Endothelial cell of hepatic sinusoid (primary cell): ENCODE data around the gene SNRPA.
"Not testable (repeated sequence)": the region's sequence is repeated elsewhere in the genome, so short reads cannot be mapped to it uniquely, and the experiment has no call there.

ENCODE experiments used
- in situ Hi-C: cut with HindIII; loops from 2 replicates; pipeline ENCODE4 v1.10.0; 2017; ENCODE audit warnings: low sequenced_read_pairs

Gene SNRPA

DNA sequence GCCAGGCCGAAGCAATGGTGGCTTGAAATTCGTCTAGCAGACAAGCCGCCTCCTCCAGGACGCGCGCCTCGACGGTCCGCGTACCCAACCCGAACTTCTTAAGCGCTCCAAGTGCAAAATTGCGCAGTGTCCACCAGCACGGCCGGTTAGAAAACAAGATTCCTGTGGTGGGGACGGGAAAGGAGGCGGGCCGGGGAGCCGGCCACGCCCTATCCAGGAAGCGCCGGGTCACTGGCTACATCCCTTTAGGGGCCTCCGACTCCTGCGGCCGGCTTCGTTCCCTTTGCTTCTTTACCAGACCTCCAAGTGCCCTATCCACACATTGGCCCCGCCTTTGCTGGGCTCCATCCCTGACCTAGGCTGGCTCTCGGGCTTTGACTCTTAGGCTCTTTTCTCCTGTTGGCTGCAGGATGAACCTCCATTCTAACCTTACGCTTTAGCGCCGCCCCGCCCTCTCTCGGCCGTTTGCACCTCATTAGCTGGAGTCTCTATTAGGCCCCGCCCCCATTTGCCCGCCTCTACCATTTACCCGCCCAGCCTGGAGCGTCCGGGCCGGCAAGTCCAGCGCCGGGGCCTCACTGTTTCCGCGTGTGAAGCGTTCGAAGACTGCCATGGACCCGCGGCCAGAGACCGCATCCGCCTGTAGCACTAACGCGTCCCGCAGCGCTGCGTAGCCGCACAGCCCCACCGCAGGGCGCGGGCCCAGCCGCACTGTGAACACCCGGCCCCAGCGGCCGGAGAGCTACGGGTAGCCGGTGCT is 59.8 kb downstream of the SNRPA start:
- in situ Hi-C loops: not testable (repeated sequence)

DNA sequence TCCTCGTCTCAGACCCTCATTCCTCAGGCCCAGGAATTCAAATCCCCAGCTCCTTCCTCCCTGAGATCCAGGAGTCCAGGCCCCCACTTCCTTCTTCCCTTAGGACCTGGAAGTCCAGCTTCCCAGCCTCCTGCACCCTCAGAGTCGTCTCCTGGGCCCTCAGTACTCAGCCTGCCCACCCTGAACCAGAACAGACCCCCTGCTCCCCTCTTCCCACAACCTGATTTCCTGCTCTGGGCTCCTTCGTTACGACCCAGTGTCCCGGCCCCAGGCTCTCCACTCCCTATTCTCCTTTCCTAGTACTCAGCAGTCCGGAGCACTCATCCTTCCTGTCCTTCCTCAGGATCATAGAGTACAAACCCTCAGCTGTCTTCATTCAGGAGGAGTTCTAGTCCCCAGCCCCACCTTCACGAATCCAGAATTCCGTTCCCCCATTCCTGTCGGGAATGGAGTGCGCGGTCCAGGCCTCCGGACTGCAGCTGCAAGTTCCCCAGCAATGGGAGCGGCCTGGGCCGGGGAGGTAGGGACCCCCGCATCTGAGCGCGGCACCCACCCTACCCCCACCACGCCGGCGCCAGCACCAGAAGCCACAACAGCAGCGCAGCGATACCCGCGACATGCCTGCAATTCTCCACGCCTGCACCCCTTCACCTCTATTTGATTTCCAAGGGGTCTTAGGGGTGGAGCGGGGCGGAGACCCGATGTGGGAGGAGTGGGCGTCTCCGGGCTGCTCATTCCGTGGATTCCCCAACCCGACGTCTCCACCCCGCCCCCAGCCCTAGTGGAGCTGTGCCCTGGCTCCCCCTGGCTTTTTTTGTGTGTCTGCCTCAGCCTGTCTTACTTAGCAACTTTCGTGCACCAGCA is 60.7 kb downstream of the SNRPA start:
- in situ Hi-C loops: no loop called here

DNA sequence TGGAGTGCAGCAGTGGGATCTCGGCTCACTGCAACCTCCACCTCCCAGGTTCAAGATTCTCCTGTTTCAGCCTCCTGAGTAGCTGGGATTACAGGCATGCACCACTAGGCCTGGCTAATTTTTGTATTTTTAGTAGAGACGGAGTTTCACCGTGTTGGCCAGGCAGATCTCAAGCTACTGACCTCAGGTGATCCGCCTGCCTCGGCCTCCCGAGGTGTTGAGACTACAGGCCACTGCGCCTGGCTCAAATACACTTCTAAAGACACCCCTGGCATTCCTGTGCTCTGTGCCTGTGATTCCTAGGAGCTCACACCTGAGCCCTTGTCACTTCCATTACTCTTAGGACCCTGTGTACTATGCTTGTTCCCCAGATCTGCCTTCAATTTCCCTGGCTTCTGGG is 61.6 kb downstream of the SNRPA start:
- in situ Hi-C loops: not testable (repeated sequence)

DNA sequence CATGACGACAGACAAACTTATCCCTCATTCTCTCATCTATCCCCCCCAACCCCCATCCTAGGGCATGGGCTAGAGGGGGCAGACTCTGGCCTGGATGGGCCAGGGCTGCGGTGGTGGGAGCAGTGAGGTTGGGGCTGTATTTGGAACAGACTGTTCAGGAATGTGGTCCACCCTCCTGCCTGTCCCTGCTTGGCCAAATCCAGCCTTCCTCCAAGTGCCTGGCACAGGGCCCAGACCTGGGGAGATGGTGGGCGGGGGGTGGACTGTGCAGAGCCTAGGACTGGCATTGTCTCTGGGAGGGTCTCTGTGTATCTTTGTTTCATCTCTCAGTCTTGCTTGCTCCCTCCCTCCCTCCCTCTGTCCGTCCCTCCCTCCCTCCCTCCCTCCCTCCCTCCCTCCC is 62.2 kb downstream of the SNRPA start:
- in situ Hi-C loops: no loop called here
